Tibial artery (tissue), 4 donors: ENCODE data around the gene MFSD8.
"Not testable (repeated sequence)": the region's sequence is repeated elsewhere in the genome, so short reads cannot be mapped to it uniquely, and the experiment has no call there.

Experiments used
- DNase-seq, 2 donors: peaks; one replicate each; pipeline ENCODE4 v3.0.0-alpha.2; 2019
- H3K27ac ChIP-seq, 2 donors: fragments of 200-600 bp; sonication (generic) in 1 of 2; 1 replicate in 1 of 2; 2 replicates in 1 of 2; pipeline ENCODE4 v1.5.1; 2018 to 2019; ENCODE audit warnings: mild to moderate bottlenecking in 1 of 2
- H3K27me3 ChIP-seq, 2 donors: fragments of 200-600 bp; sonication (generic) in 1 of 2; one replicate each; pipeline versions ENCODE4 v1.5.1 to v1.6.0; 2016 to 2019
- H3K36me3 ChIP-seq, 3 donors: fragments of 200-600 bp; sonication (generic) in 2 of 3; one replicate each; pipeline ENCODE4 v1.5.1; 2016 to 2019; ENCODE audit warnings: mild to moderate bottlenecking in 2 of 3
- H3K4me1 ChIP-seq, 4 donors: fragments of 200-600 bp; sonication (generic) in 2 of 4; 1 replicate in 3 of 4; 2 replicates in 1 of 4; pipeline ENCODE4 v1.5.1; 2016 to 2019
- H3K4me3 ChIP-seq, 2 donors: fragments of 200-600 bp; sonication (generic) in 1 of 2; 1 replicate in 1 of 2; 2 replicates in 1 of 2; pipeline ENCODE4 v1.5.1; 2018 to 2019; ENCODE audit warnings: mild to moderate bottlenecking in 2 of 2
- H3K9me3 ChIP-seq, 3 donors: fragments of 200-600 bp; sonication (generic) in 1 of 3; one replicate each; pipeline ENCODE4 v1.5.1; 2016 to 2019
- CTCF ChIP-seq, 2 experiments: fragments of 200-600 bp in 1 of 2; fragments of 450-650 bp in 1 of 2; IDR thresholded peaks; one replicate each; pipeline ENCODE4 v1.5.1; 2017 to 2019; ENCODE audit warnings: antibody characterized with exemption in 2 of 2, mild to moderate bottlenecking in 1 of 2, moderate library complexity in 1 of 2
- intact Hi-C: fragments of 100-400 bp; cut with DNase I; formaldehyde crosslinking; loops from one replicate; pipeline ENCODE4 v1.15.0; 2023; ENCODE audit warnings: low total_unique reads

MFSD8 gene

GRCh38 chr4:127920521-127920920, 44.5 kb downstream of the MFSD8 start:
- intact Hi-C loops, result no loop called here
- Histone ChIP-seq H3K4me1 (no peaks in the 10 kb centered on the region), H3K36me3 (peaks cover 28 to 60% (median 48%) of the 10 kb centered on the region in 3 donors), H3K27me3 (no peaks in the 10 kb centered on the region), H3K27ac (no peak overlapping the region), H3K9me3 (no peaks in the 10 kb centered on the region), H3K4me3 (no peak overlapping the region)
- DNase-seq, result no peak
- no peak for TF ChIP-seq CTCF (IDR thresholded peaks at IDR 0.05)

- H3K27me3 ChIP-seq, result no peaks in the 10 kb centered on the region
- no peaks in the 10 kb centered on the region for H3K4me1 ChIP-seq
- TF ChIP-seq CTCF (IDR thresholded peaks at IDR 0.05), result no peak
- no peaks in the 10 kb centered on the region for H3K9me3 ChIP-seq
- H3K27ac ChIP-seq, result no peak overlapping the region
- peaks cover 28 to 45% (median 45%) of the 10 kb centered on the region in 3 donors for H3K36me3 ChIP-seq
- intact Hi-C loops, result no loop called here
- H3K4me3 ChIP-seq, result no peak overlapping the region
- DNase-seq, result no peak
Observed at GRCh38 chr4:127917151-127917550, 47.8 kb downstream of the MFSD8 start.

DNA sequence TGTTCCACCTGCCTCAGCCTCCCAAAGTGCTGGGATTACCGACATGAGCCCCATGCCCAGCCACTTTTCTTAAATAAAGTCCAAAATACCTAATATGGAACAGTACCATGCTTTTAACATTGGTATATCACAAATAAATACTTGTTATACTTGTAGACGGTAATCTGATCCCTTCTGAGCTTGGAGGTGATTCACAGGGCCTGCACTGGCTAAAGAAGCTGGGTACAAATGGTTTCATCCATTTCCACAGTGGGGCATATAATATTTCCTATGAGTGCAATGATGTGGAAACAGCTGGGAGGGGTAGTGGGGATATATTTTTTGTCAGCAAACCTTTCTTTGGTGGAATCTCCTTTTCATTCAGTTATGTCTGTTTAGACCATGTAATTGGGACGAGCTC, 48.5 kb downstream of the MFSD8 start:
- no peak overlapping the region for H3K27ac ChIP-seq
- H3K36me3 ChIP-seq, result peaks cover 27 to 42% (median 41%) of the 10 kb centered on the region in 3 donors
- no peaks in the 10 kb centered on the region for H3K4me1 ChIP-seq
- no peak overlapping the region for H3K4me3 ChIP-seq
- no peaks in the 10 kb centered on the region for H3K9me3 ChIP-seq
- no peak for TF ChIP-seq CTCF (IDR thresholded peaks at IDR 0.05)
- no peaks in the 10 kb centered on the region for H3K27me3 ChIP-seq
- no peak for DNase-seq
- intact Hi-C loops, result no loop called here

DNA sequence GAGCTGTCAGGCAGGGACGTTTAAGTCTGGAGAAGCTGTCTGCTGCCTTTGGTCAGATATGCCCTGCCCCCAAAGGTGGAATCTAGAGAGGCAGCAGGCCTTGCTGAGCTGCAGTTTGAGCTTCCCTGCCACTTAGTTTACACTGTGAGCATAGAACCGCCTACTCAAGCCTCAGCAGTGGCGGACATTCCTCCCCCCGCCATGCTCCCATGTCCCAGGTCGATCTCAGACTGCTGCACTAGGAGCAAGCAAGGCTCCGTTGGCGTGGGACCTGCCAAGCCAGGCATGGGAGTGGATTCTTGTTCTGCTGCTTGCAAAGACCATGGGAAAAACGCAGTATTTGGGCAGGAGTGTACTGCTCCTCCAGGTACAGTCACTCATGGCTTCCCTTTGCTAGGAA, 59.9 kb downstream of the MFSD8 start:
- intact Hi-C loops, result no loop called here
- H3K9me3 ChIP-seq, result no peaks in the 10 kb centered on the region
- H3K27ac ChIP-seq, result no peak overlapping the region
- H3K4me3 ChIP-seq, result no peak overlapping the region
- no peaks in the 10 kb centered on the region for H3K27me3 ChIP-seq
- no peak for TF ChIP-seq CTCF (IDR thresholded peaks at IDR 0.05)
- DNase-seq, result no peak
- H3K4me1 ChIP-seq, result no peaks in the 10 kb centered on the region
- H3K36me3 ChIP-seq, result no peaks in the 10 kb centered on the region

DNA sequence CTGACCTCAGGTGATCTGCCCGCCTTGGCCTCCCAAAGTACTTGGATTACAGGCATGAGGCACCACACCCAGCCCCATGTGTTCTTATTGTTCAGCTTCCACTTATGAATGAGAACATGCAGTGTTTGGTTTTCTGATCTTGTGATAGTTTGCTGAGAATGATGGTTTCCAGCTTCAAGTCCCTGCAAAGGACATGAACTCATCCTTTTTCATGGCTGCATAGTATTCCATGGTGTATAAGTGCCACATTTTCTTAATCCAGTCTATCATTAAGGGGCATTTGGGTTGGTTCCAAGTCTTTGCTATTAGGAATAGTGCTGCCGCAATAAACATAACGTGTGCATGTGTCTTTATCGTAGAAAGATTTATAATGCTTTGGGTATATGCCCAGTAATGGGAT, 65.3 kb downstream of the MFSD8 start:
- H3K4me3 ChIP-seq, H3K27me3 ChIP-seq, DNase-seq, intact Hi-C loops, H3K36me3 ChIP-seq, H3K9me3 ChIP-seq, H3K4me1 ChIP-seq, H3K27ac ChIP-seq: not testable (repeated sequence)

- Histone ChIP-seq H3K4me1 (no peaks in the 10 kb centered on the region), H3K36me3 (no peaks in the 10 kb centered on the region), H3K9me3 (peaks cover 0 to 4% (median 0%) of the 10 kb centered on the region in 3 donors), H3K27ac (no peak overlapping the region), H3K4me3 (no peak overlapping the region), H3K27me3 (no peaks in the 10 kb centered on the region)
- intact Hi-C loops, result no loop called here
- no peak for DNase-seq
- TF ChIP-seq CTCF (IDR thresholded peaks at IDR 0.05), result no peak
Observed at GRCh38 chr4:127896528-127896927, 68.4 kb downstream of the MFSD8 start.
